OCI-LY7 (cell line): Measurements from ENCODE around the gene TACO1. TPM values are rescaled to one million over a fixed set of nuclear protein-coding genes. Genes with fewer than 3 reads are reported as not detected.

Source experiments
- BruUV-seq: library from RNA; stranded (reverse); fragments of 400-500 nt; replicated peaks from 2 replicates; lab custom pipeline; 2021; lab: Mats Ljungman, UMichigan
- CTCF ChIA-PET: fragments of 300-600 bp; sonication (Branson Sonifier 250); formaldehyde crosslinking; loops from one replicate; lab custom pipeline; 2022; ENCODE audit warnings: antibody characterized with exemption; ENCODE audit not compliant: unreplicated experiment; lab: Charles Lee
- POLR2A ChIA-PET: fragments of 300-600 bp; sonication (Branson Sonifier 250); formaldehyde crosslinking; loops from one replicate; lab custom pipeline; 2022; ENCODE audit warnings: antibody characterized with exemption; lab: Charles Lee
- DNase-seq: peaks from one replicate; pipeline ENCODE4 v3.0.0-alpha.2; 2015; ENCODE audit warnings: low spot score
- H2AFZ ChIP-seq: fragments of 200-600 bp; sonication (generic), shearing (Covaris generic); 2 replicates; pipeline ENCODE4 v1.6.1; 2014; ENCODE audit warnings: mild to moderate bottlenecking, antibody characterized with exemption, low read length, moderate library complexity
- H3K27ac ChIP-seq: fragments of 200-600 bp; sonication (generic); 2 replicates; pipeline ENCODE4 v1.5.1; 2014; ENCODE audit warnings: mixed run types, low read depth, mild to moderate bottlenecking, moderate library complexity, low read length, inconsistent platforms; ENCODE audit not compliant: poor library complexity, severe bottlenecking
- H3K36me3 ChIP-seq: fragments of 200-600 bp; sonication (generic); 2 replicates; pipeline ENCODE4 v1.6.1; 2014; ENCODE audit warnings: mild to moderate bottlenecking, antibody characterized with exemption, low read length, moderate library complexity, mixed read lengths; ENCODE audit not compliant: insufficient read depth
- H3K4me1 ChIP-seq: fragments of 200-600 bp; sonication (generic); 2 replicates; pipeline ENCODE4 v1.5.1; 2014; ENCODE audit warnings: mild to moderate bottlenecking, low read length; ENCODE audit not compliant: insufficient read depth, poor library complexity, severe bottlenecking
- H3K4me2 ChIP-seq: fragments of 200-600 bp; sonication (generic); 2 replicates; pipeline ENCODE4 v1.6.1; 2014; ENCODE audit warnings: mild to moderate bottlenecking, low read length
- H3K4me3 ChIP-seq: fragments of 200-600 bp; sonication (generic); 2 replicates; pipeline ENCODE4 v1.5.1; 2014; ENCODE audit warnings: mild to moderate bottlenecking, low read depth, low read length; ENCODE audit not compliant: poor library complexity, severe bottlenecking
- H3K79me2 ChIP-seq: fragments of 200-600 bp; sonication (generic); 2 replicates; pipeline ENCODE4 v1.6.1; 2016; ENCODE audit warnings: low read depth, mild to moderate bottlenecking, low read length, moderate library complexity, mixed read lengths; ENCODE audit not compliant: insufficient read depth
- H3K9me2 ChIP-seq: fragments of 200-600 bp; sonication (generic); 2 replicates; pipeline ENCODE4 v1.6.1; 2016; ENCODE audit warnings: mild to moderate bottlenecking, low read length, mixed read lengths; ENCODE audit not compliant: insufficient read depth
- H3K9me3 ChIP-seq: fragments of 200-600 bp; sonication (generic); 2 replicates; pipeline ENCODE4 v1.6.1; 2014; ENCODE audit warnings: mild to moderate bottlenecking, mixed run types, low read length, mixed read lengths
- H4K20me1 ChIP-seq: fragments of 200-600 bp; sonication (generic); 2 replicates; pipeline ENCODE4 v1.6.1; 2014; ENCODE audit warnings: mild to moderate bottlenecking, antibody characterized with exemption, low read length, moderate library complexity, mixed read lengths; ENCODE audit not compliant: insufficient read depth
- CTCF ChIP-seq: fragments of 200-600 bp; sonication (generic); conservative IDR thresholded peaks from 2 replicates; pipeline ENCODE4 v1.5.1; 2014; ENCODE audit warnings: mild to moderate bottlenecking, antibody characterized with exemption, low read length, moderate library complexity, mixed read lengths
- EZH2phosphoT487 ChIP-seq: fragments of 200-600 bp; sonication (generic); IDR thresholded peaks from 2 replicates; pipeline ENCODE4 v1.6.1; 2018; ENCODE audit warnings: low read depth, borderline replicate concordance, mild to moderate bottlenecking, mixed run types, antibody characterized with exemption, low read length, moderate library complexity, mixed read lengths
- intact Hi-C: fragments of 100-400 bp; cut with micrococcal nuclease; formaldehyde crosslinking; loops from one replicate; pipeline ENCODE4 v1.10.0; 2022; ENCODE audit not compliant: unreplicated experiment
- total RNA-seq, 2 experiments: library from RNA; depleted of rRNA in 1 of 2; stranded (reverse); fragments of >200 nt in 1 of 2; shearing (Covaris generic) in 1 of 2; gene quantifications; 2 replicates each; pipeline ENCODE4 v1.2.3, GENCODE V29; 2014 to 2022

TACO1 gene
- total RNA-seq, 2 experiments from 2014 or later, result 13.4 to 26.0 TPM

- H3K4me2 ChIP-seq, result no peak overlapping the region
- H4K20me1 ChIP-seq, result peaks cover 10% of the 10 kb centered on the region; the same call in 1 of the 2 replicates
- H2AFZ ChIP-seq, result no peak overlapping the region
- no TSS peak for BruUV-seq
- no peaks in the 10 kb centered on the region for H3K9me3 ChIP-seq
- no peaks in the 10 kb centered on the region for H3K4me1 ChIP-seq
- TF ChIP-seq CTCF, result no peak
- TF ChIP-seq EZH2phosphoT487, result no peak
- H3K79me2 ChIP-seq, result peaks cover 86% of the 10 kb centered on the region
- no peak overlapping the region for H3K27ac ChIP-seq
- ChIA-PET CTCF (no interaction called here), POLR2A (no interaction called here)
- no peak for DNase-seq
- no peak overlapping the region for H3K4me3 ChIP-seq
- no peaks in the 10 kb centered on the region for H3K9me2 ChIP-seq
- peaks cover 21% of the 10 kb centered on the region for H3K36me3 ChIP-seq
- intact Hi-C loops, result no loop called here
Observed at GRCh38 chr17:63564562-63564961, 36.1 kb upstream of the TACO1 start.

GRCh38 chr17:63567229-63567628, 33.5 kb upstream of the TACO1 start:
- Histone ChIP-seq H3K9me2 (no peaks in the 10 kb centered on the region), H2AFZ (no peak overlapping the region), H3K27ac (no peak overlapping the region), H4K20me1 (no peaks in the 10 kb centered on the region; the same call in 1 of the 2 replicates), H3K4me2 (no peak overlapping the region), H3K36me3 (peaks cover 35% of the 10 kb centered on the region), H3K4me1 (no peaks in the 10 kb centered on the region), H3K79me2 (peaks cover 80% of the 10 kb centered on the region), H3K9me3 (no peaks in the 10 kb centered on the region), H3K4me3 (no peak overlapping the region)
- POLR2A ChIA-PET, result no interaction called here
- intact Hi-C loops, result no loop called here
- CTCF ChIA-PET, result no interaction called here
- no TSS peak for BruUV-seq
- no peak for DNase-seq
- TF ChIP-seq CTCF, result no peak
- no peak for TF ChIP-seq EZH2phosphoT487

DNA sequence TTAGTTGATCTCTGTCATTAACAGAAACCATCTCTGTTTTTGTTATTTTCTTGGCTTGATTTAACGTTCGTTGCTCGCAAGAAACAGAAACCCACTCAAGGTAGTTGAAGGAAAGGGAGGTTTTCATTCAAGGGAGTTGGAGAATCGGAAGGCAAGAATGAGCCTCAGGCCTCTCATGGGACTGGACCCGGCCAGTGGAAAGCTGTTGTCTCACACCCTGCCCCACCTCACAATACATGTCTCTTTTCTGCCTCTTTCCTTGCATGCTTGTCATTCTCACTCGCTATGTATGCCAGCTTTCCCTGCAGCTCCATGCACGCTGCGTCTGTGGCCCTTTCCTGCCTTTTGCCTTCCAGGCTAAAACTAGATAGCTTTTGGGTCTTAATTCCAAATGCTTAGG, 32.1 kb upstream of the TACO1 start:
- intact Hi-C loops, result no loop called here
- no peak for DNase-seq
- Histone ChIP-seq H2AFZ (no peak overlapping the region), H3K27ac (no peak overlapping the region), H3K4me2 (no peak overlapping the region), H3K9me3 (no peaks in the 10 kb centered on the region), H3K79me2 (peaks cover 81% of the 10 kb centered on the region), H4K20me1 (no peaks in the 10 kb centered on the region; the same call in 1 of the 2 replicates), H3K9me2 (no peaks in the 10 kb centered on the region), H3K4me1 (no peaks in the 10 kb centered on the region), H3K4me3 (no peak overlapping the region), H3K36me3 (peaks cover 44% of the 10 kb centered on the region)
- BruUV-seq, result no TSS peak
- ChIA-PET CTCF (interaction anchor here (0.5 kb wide), 1 partner anchor 88 kb away, joined by 3 read pairs; no protein-coding TSS in a partner anchor), POLR2A (interaction anchor here (0.8 to 1.2 kb wide), 4 partner anchors 8 to 32 kb away, joined by 3 to 4 read pairs (median 3); partner anchors contain the start of gene TACO1)
- TF ChIP-seq EZH2phosphoT487, result no peak
- no peak for TF ChIP-seq CTCF
